IMR-90 (cell line): ENCODE measurements around the gene NIBAN1. TPM values are rescaled to one million over a fixed set of nuclear protein-coding genes. Genes with fewer than 3 reads are reported as not detected.

Experiments used
- ATAC-seq: fragments of 200-7000 bp; cut with Tn5 transposase; 2 replicates; pipeline ENCODE4 v1.9.1; 2020; ENCODE audit warnings: low read depth, mild to moderate bottlenecking, moderate library complexity
- BruUV-seq: library from RNA; stranded (reverse); fragments of 400-500 nt; replicated peaks from 2 replicates; lab custom pipeline; 2021; lab: Mats Ljungman, UMichigan
- CTCF ChIA-PET: fragments of 300-600 bp; formaldehyde crosslinking; extraction: SDS; loops from one replicate; lab custom pipeline; 2021; ENCODE audit warnings: antibody characterized with exemption; lab: Yijun Ruan, JAX
- POLR2A ChIA-PET: fragments of 300-600 bp; sonication (Branson Sonifier 250); formaldehyde crosslinking; loops from one replicate; lab custom pipeline; 2022; ENCODE audit warnings: antibody characterized with exemption; ENCODE audit not compliant: unreplicated experiment; lab: Charles Lee
- DNase-seq: peaks from one replicate; pipeline ENCODE4 v3.0.0; 2013
- H2AFZ ChIP-seq: replicated peaks from 2 replicates; pipeline ENCODE3; 2013; ENCODE audit warnings: low read length, mild to moderate bottlenecking; ENCODE audit not compliant: poor library complexity
- H2AK5ac ChIP-seq: 2 replicates; pipeline ENCODE4 v1.6.1; 2013; ENCODE audit warnings: low read depth, low read length, inconsistent platforms
- H2AK9ac ChIP-seq: replicated peaks from 2 replicates; pipeline ENCODE3; 2013; ENCODE audit warnings: mild to moderate bottlenecking, low read depth, low read length, moderate library complexity; ENCODE audit not compliant: poor library complexity
- H2BK120ac ChIP-seq: 2 replicates; pipeline ENCODE4 v1.6.1; 2013; ENCODE audit warnings: low read depth, low read length, inconsistent platforms
- H2BK15ac ChIP-seq: 3 replicates; pipeline ENCODE4 v1.6.1; 2013; ENCODE audit warnings: low read depth, low read length, inconsistent platforms
- H2BK20ac ChIP-seq: 2 replicates; pipeline ENCODE4 v1.6.1; 2013; ENCODE audit warnings: low read depth, mild to moderate bottlenecking, inconsistent platforms, low read length, moderate library complexity
- H2BK5ac ChIP-seq: 2 replicates; pipeline ENCODE4 v1.6.1; 2013; ENCODE audit warnings: mild to moderate bottlenecking, low read depth, low read length, inconsistent platforms; ENCODE audit not compliant: poor library complexity, severe bottlenecking
- H3K14ac ChIP-seq: replicated peaks from 2 replicates; pipeline ENCODE4 v1.6.1; 2013; ENCODE audit warnings: low read depth, low read length, inconsistent platforms
- H3K18ac ChIP-seq: 2 replicates; pipeline ENCODE4 v1.6.1; 2013; ENCODE audit warnings: low read depth, low read length, control low read depth
- H3K23ac ChIP-seq: 2 replicates; pipeline ENCODE4 v1.6.1; 2013; ENCODE audit warnings: low read depth, low read length, inconsistent platforms
- H3K27ac ChIP-seq: 2 replicates; pipeline ENCODE4 v1.5.1; 2013; ENCODE audit warnings: mild to moderate bottlenecking, control low read depth, low read length; ENCODE audit not compliant: insufficient read depth
- H3K27me3 ChIP-seq: 2 replicates; pipeline ENCODE4 v1.6.1; 2013; ENCODE audit warnings: low read length; ENCODE audit not compliant: control insufficient read depth, insufficient read depth
- H3K36me3 ChIP-seq: 2 replicates; pipeline ENCODE4 v1.6.1; 2013; ENCODE audit warnings: low read length, mixed read lengths; ENCODE audit not compliant: control insufficient read depth, insufficient read depth
- H3K4ac ChIP-seq: 2 replicates; pipeline ENCODE4 v1.6.1; 2013; ENCODE audit warnings: low read depth, low read length, inconsistent platforms
- H3K4me1 ChIP-seq: 2 replicates; pipeline ENCODE4 v1.6.1; 2013; ENCODE audit warnings: low read length, mixed read lengths; ENCODE audit not compliant: control insufficient read depth, insufficient read depth
- H3K4me2 ChIP-seq: 2 replicates; pipeline ENCODE4 v1.6.1; 2013; ENCODE audit warnings: low read depth, mild to moderate bottlenecking, control low read depth, low read length, moderate library complexity
- H3K4me3 ChIP-seq: 2 replicates; pipeline ENCODE4 v1.5.1; 2013; ENCODE audit warnings: low read depth, mild to moderate bottlenecking, control low read depth, low read length, moderate library complexity; ENCODE audit not compliant: insufficient read depth
- H3K56ac ChIP-seq: 2 replicates; pipeline ENCODE4 v1.6.1; 2013; ENCODE audit warnings: low read length, inconsistent platforms; ENCODE audit not compliant: insufficient read depth; ENCODE audit errors: extremely low read depth
- H3K79me1 ChIP-seq, 2 experiments: 2 replicates each; pipeline ENCODE4 v1.6.1; 2013; ENCODE audit warnings: low read length in 2 of 2, inconsistent platforms in 1 of 2, low read depth in 1 of 2
- H3K9ac ChIP-seq: 2 replicates; pipeline ENCODE4 v1.6.1; 2013; ENCODE audit warnings: low read depth, low read length, control low read depth
- H3K9me1 ChIP-seq: 2 replicates; pipeline ENCODE4 v1.6.1; 2013; ENCODE audit warnings: low read length, inconsistent platforms; ENCODE audit not compliant: insufficient read depth
- H3K9me3 ChIP-seq: 2 replicates; pipeline ENCODE4 v1.6.1; 2013; ENCODE audit warnings: low read length; ENCODE audit not compliant: control insufficient read depth, insufficient read depth
- H4K20me1 ChIP-seq: 2 replicates; pipeline ENCODE4 v1.6.1; 2013; ENCODE audit warnings: low read length, inconsistent platforms; ENCODE audit not compliant: insufficient read depth
- H4K5ac ChIP-seq: 2 replicates; pipeline ENCODE4 v1.6.1; 2013; ENCODE audit warnings: mild to moderate bottlenecking, low read depth, low read length, control low read depth
- H4K8ac ChIP-seq, 2 experiments: 2 replicates each; pipeline ENCODE4 v1.6.1; 2013; ENCODE audit warnings: low read depth in 2 of 2, low read length in 2 of 2, control low read depth in 1 of 2, inconsistent platforms in 1 of 2
- H4K91ac ChIP-seq: 2 replicates; pipeline ENCODE4 v1.6.1; 2013; ENCODE audit warnings: low read depth, low read length, inconsistent platforms; ENCODE audit not compliant: insufficient read depth
- RAD21 ChIP-seq: IDR thresholded peaks from 2 replicates; pipeline ENCODE4 v1.6.1; 2012; ENCODE audit warnings: low read length, improper control_type of control experiment
- SMC3 ChIP-seq: fragments of 150-350 bp; IDR thresholded peaks from 2 replicates; pipeline ENCODE4 v1.6.1; 2016; ENCODE audit warnings: low read depth, mild to moderate bottlenecking, antibody characterized with exemption, low read length, moderate library complexity
- USF2 ChIP-seq: fragments of 150-350 bp; IDR thresholded peaks from 2 replicates; pipeline ENCODE4 v1.6.1; 2017; ENCODE audit warnings: mild to moderate bottlenecking, antibody characterized with exemption, low read length, low read depth
- WGBS, 2 experiments: methylation state at CpG; one replicate each; pipeline versions ENCODE4 v1.1.5 to v1.1.7; 2013; ENCODE audit warnings: missing lambda C conversion rate in 2 of 2; ENCODE audit not compliant: insufficient read length in 1 of 2; ENCODE audit errors: extremely low coverage in 2 of 2; 5-methylcytosine and 5-hydroxymethylcytosine counted together
- dilution Hi-C: fragments of 300-500 bp; cut with HindIII; formaldehyde crosslinking; loops from one replicate; pipeline ENCODE4 v1.14.3; 2018; ENCODE audit warnings: low sequenced_read_pairs; ENCODE audit not compliant: unreplicated experiment
- in situ Hi-C: fragments of 300-500 bp; cut with MboI; formaldehyde crosslinking; loops from 3 replicates; pipeline ENCODE4 v1.14.3; 2019; ENCODE audit warnings: low sequenced_read_pairs, inconsistent platforms, mixed read lengths
- intact Hi-C: fragments of 100-400 bp; cut with micrococcal nuclease; formaldehyde crosslinking; loops from 2 replicates; pipeline ENCODE4 v1.10.0; 2022
- polyA plus RNA-seq, 3 experiments: library from polyadenylated mRNA; depleted of rRNA; stranded (reverse); fragments of >200 nt; gene quantifications; 2 replicates each; pipeline ENCODE4 v1.2.3, GENCODE V29; 2012; ENCODE audit warnings: low replicate concordance in 1 of 3
- total RNA-seq: library from RNA; depleted of rRNA; stranded (reverse); fragments of >200 nt; gene quantifications from 2 replicates; pipeline ENCODE4 v1.2.3, GENCODE V29; 2012

Gene NIBAN1
- total and polyA plus RNA-seq, 2 of the 4 experiments (the other 2 are of a cell fraction) = 4.0 to 10.0 TPM

- no TSS peak for BruUV-seq
- in situ Hi-C loops = no loop called here
- peak overlapping the region; percentile 21; the same call in 1 of the 2 replicates for H3K23ac ChIP-seq
- H4K8ac ChIP-seq = peak overlapping the region; percentile 26 to 40; a peak in 2 of 4 replicates
- TF ChIP-seq USF2 (no peak), RAD21 (no peak), SMC3 (no peak)
- 0 out of 3 replicates have a peak overlapping the region, but pooled peaks have one; percentile 75 for H2BK15ac ChIP-seq
- ChIA-PET CTCF (interaction anchor here (2.5 kb wide), 1 partner anchor 11 kb away, joined by 12 read pairs; no protein-coding TSS in a partner anchor), POLR2A (interaction anchor here (0.7 kb wide), 1 partner anchor 48 kb away, joined by 3 read pairs; no protein-coding TSS in a partner anchor)
- H3K4me2 ChIP-seq = peak overlapping the region; percentile 92; the same call in 1 of the 2 replicates
- H3K79me1 ChIP-seq = peaks cover 16 to 53% of the 10 kb centered on the region in 2 experiments; a peak in 3 of 4 replicates
- peak overlapping the region; percentile 70; the same call in 1 of the 2 replicates for H3K4ac ChIP-seq
- peak overlapping the region; percentile 27 for H2BK5ac ChIP-seq
- no CpG with 5 or more reads among the region's 8 CpGs for WGBS, 2 experiments
- H4K5ac ChIP-seq = peak overlapping the region; percentile 42; the same call in 1 of the 2 replicates
- H2BK20ac ChIP-seq = peak overlapping the region; percentile 45; the same call in 1 of the 2 replicates
- peak overlapping the region; percentile 48; the same call in 1 of the 2 replicates for H2BK120ac ChIP-seq
- H3K56ac ChIP-seq = no peak overlapping the region
- peaks cover 11% of the 10 kb centered on the region for H3K4me1 ChIP-seq
- no peak overlapping the region for H3K4me3 ChIP-seq
- DNase-seq (no peak), ATAC-seq (no peak)
- H3K27ac ChIP-seq = 0 out of 2 replicates have a peak overlapping the region, but pooled peaks have one; percentile 63
- H3K9ac ChIP-seq = no peak overlapping the region
- H3K18ac ChIP-seq = no peak overlapping the region; the same call in 1 of the 2 replicates
- no peaks in the 10 kb centered on the region for H3K36me3 ChIP-seq
- no peak overlapping the region; the same call in 1 of the 2 replicates for H4K91ac ChIP-seq
- no peak overlapping the region for H2AFZ ChIP-seq
- H3K9me1 ChIP-seq = peaks cover 14% of the 10 kb centered on the region; the same call in 1 of the 2 replicates
- no peaks in the 10 kb centered on the region for H4K20me1 ChIP-seq
- H3K9me3 ChIP-seq = no peaks in the 10 kb centered on the region
- intact Hi-C loops = loop anchor here (5.0 kb wide), 1 partner anchor 64 kb away; no protein-coding TSS in a partner anchor
- peak overlapping the region; percentile 68; the same call in 1 of the 2 replicates for H2AK5ac ChIP-seq
- no peaks in the 10 kb centered on the region for H3K27me3 ChIP-seq
- H2AK9ac ChIP-seq = no peak overlapping the region
- no peak overlapping the region for H3K14ac ChIP-seq
- dilution Hi-C loops = no loop called here
Observed at GRCh38 chr1:184971522-184972265, 2.6 kb downstream of the NIBAN1 start.
